IMR-90 (cell line): Measurements from ENCODE around the gene UNC13C. TPM values are rescaled to one million over a fixed set of nuclear protein-coding genes. Genes with fewer than 3 reads are reported as not detected.

Source experiments
- ATAC-seq: fragments of 200-7000 bp; cut with Tn5 transposase; 2 replicates; pipeline ENCODE4 v1.9.1; 2020; ENCODE audit warnings: low read depth, mild to moderate bottlenecking, moderate library complexity
- BruUV-seq: library from RNA; stranded (reverse); fragments of 400-500 nt; replicated peaks from 2 replicates; lab custom pipeline; 2021; lab: Mats Ljungman, UMichigan
- CTCF ChIA-PET: fragments of 300-600 bp; formaldehyde crosslinking; extraction: SDS; loops from one replicate; lab custom pipeline; 2021; ENCODE audit warnings: antibody characterized with exemption; lab: Yijun Ruan, JAX
- POLR2A ChIA-PET: fragments of 300-600 bp; sonication (Branson Sonifier 250); formaldehyde crosslinking; loops from one replicate; lab custom pipeline; 2022; ENCODE audit warnings: antibody characterized with exemption; ENCODE audit not compliant: unreplicated experiment; lab: Charles Lee
- DNase-seq: peaks from one replicate; pipeline ENCODE4 v3.0.0; 2013
- H2AFZ ChIP-seq: replicated peaks from 2 replicates; pipeline ENCODE3; 2013; ENCODE audit warnings: low read length, mild to moderate bottlenecking; ENCODE audit not compliant: poor library complexity
- H2AK5ac ChIP-seq: 2 replicates; pipeline ENCODE4 v1.6.1; 2013; ENCODE audit warnings: low read depth, low read length, inconsistent platforms
- H2AK9ac ChIP-seq: replicated peaks from 2 replicates; pipeline ENCODE3; 2013; ENCODE audit warnings: mild to moderate bottlenecking, low read depth, low read length, moderate library complexity; ENCODE audit not compliant: poor library complexity
- H2BK120ac ChIP-seq: 2 replicates; pipeline ENCODE4 v1.6.1; 2013; ENCODE audit warnings: low read depth, low read length, inconsistent platforms
- H2BK15ac ChIP-seq: 3 replicates; pipeline ENCODE4 v1.6.1; 2013; ENCODE audit warnings: low read depth, low read length, inconsistent platforms
- H2BK20ac ChIP-seq: 2 replicates; pipeline ENCODE4 v1.6.1; 2013; ENCODE audit warnings: low read depth, mild to moderate bottlenecking, inconsistent platforms, low read length, moderate library complexity
- H2BK5ac ChIP-seq: 2 replicates; pipeline ENCODE4 v1.6.1; 2013; ENCODE audit warnings: mild to moderate bottlenecking, low read depth, low read length, inconsistent platforms; ENCODE audit not compliant: poor library complexity, severe bottlenecking
- H3K14ac ChIP-seq: replicated peaks from 2 replicates; pipeline ENCODE4 v1.6.1; 2013; ENCODE audit warnings: low read depth, low read length, inconsistent platforms
- H3K18ac ChIP-seq: 2 replicates; pipeline ENCODE4 v1.6.1; 2013; ENCODE audit warnings: low read depth, low read length, control low read depth
- H3K23ac ChIP-seq: 2 replicates; pipeline ENCODE4 v1.6.1; 2013; ENCODE audit warnings: low read depth, low read length, inconsistent platforms
- H3K27ac ChIP-seq: 2 replicates; pipeline ENCODE4 v1.5.1; 2013; ENCODE audit warnings: mild to moderate bottlenecking, control low read depth, low read length; ENCODE audit not compliant: insufficient read depth
- H3K27me3 ChIP-seq: 2 replicates; pipeline ENCODE4 v1.6.1; 2013; ENCODE audit warnings: low read length; ENCODE audit not compliant: control insufficient read depth, insufficient read depth
- H3K36me3 ChIP-seq: 2 replicates; pipeline ENCODE4 v1.6.1; 2013; ENCODE audit warnings: low read length, mixed read lengths; ENCODE audit not compliant: control insufficient read depth, insufficient read depth
- H3K4ac ChIP-seq: 2 replicates; pipeline ENCODE4 v1.6.1; 2013; ENCODE audit warnings: low read depth, low read length, inconsistent platforms
- H3K4me1 ChIP-seq: 2 replicates; pipeline ENCODE4 v1.6.1; 2013; ENCODE audit warnings: low read length, mixed read lengths; ENCODE audit not compliant: control insufficient read depth, insufficient read depth
- H3K4me2 ChIP-seq: 2 replicates; pipeline ENCODE4 v1.6.1; 2013; ENCODE audit warnings: low read depth, mild to moderate bottlenecking, control low read depth, low read length, moderate library complexity
- H3K4me3 ChIP-seq: 2 replicates; pipeline ENCODE4 v1.5.1; 2013; ENCODE audit warnings: low read depth, mild to moderate bottlenecking, control low read depth, low read length, moderate library complexity; ENCODE audit not compliant: insufficient read depth
- H3K56ac ChIP-seq: 2 replicates; pipeline ENCODE4 v1.6.1; 2013; ENCODE audit warnings: low read length, inconsistent platforms; ENCODE audit not compliant: insufficient read depth; ENCODE audit errors: extremely low read depth
- H3K79me1 ChIP-seq, 2 experiments: 2 replicates each; pipeline ENCODE4 v1.6.1; 2013; ENCODE audit warnings: low read length in 2 of 2, inconsistent platforms in 1 of 2, low read depth in 1 of 2
- H3K9ac ChIP-seq: 2 replicates; pipeline ENCODE4 v1.6.1; 2013; ENCODE audit warnings: low read depth, low read length, control low read depth
- H3K9me1 ChIP-seq: 2 replicates; pipeline ENCODE4 v1.6.1; 2013; ENCODE audit warnings: low read length, inconsistent platforms; ENCODE audit not compliant: insufficient read depth
- H3K9me3 ChIP-seq: 2 replicates; pipeline ENCODE4 v1.6.1; 2013; ENCODE audit warnings: low read length; ENCODE audit not compliant: control insufficient read depth, insufficient read depth
- H4K20me1 ChIP-seq: 2 replicates; pipeline ENCODE4 v1.6.1; 2013; ENCODE audit warnings: low read length, inconsistent platforms; ENCODE audit not compliant: insufficient read depth
- H4K5ac ChIP-seq: 2 replicates; pipeline ENCODE4 v1.6.1; 2013; ENCODE audit warnings: mild to moderate bottlenecking, low read depth, low read length, control low read depth
- H4K8ac ChIP-seq, 2 experiments: 2 replicates each; pipeline ENCODE4 v1.6.1; 2013; ENCODE audit warnings: low read depth in 2 of 2, low read length in 2 of 2, control low read depth in 1 of 2, inconsistent platforms in 1 of 2
- H4K91ac ChIP-seq: 2 replicates; pipeline ENCODE4 v1.6.1; 2013; ENCODE audit warnings: low read depth, low read length, inconsistent platforms; ENCODE audit not compliant: insufficient read depth
- CEBPB ChIP-seq: IDR thresholded peaks from 2 replicates; pipeline ENCODE4 v1.6.1; 2012; ENCODE audit warnings: low read depth, low read length, improper control_type of control experiment
- FOS ChIP-seq: fragments of 150-350 bp; IDR thresholded peaks from 2 replicates; pipeline ENCODE4 v1.6.1; 2016; ENCODE audit warnings: low read depth, low read length
- MAZ ChIP-seq: IDR thresholded peaks from 2 replicates; pipeline ENCODE4 v1.6.1; 2012; ENCODE audit warnings: low read depth, mild to moderate bottlenecking, low read length, improper control_type of control experiment, moderate library complexity, borderline replicate concordance
- POLR2A ChIP-seq: IDR thresholded peaks from 2 replicates; pipeline ENCODE4 v1.6.1; 2012; ENCODE audit warnings: mild to moderate bottlenecking, low read depth, low read length
- RAD21 ChIP-seq: IDR thresholded peaks from 2 replicates; pipeline ENCODE4 v1.6.1; 2012; ENCODE audit warnings: low read length, improper control_type of control experiment
- WGBS, 2 experiments: methylation state at CpG; one replicate each; pipeline versions ENCODE4 v1.1.5 to v1.1.7; 2013; ENCODE audit warnings: missing lambda C conversion rate in 2 of 2; ENCODE audit not compliant: insufficient read length in 1 of 2; ENCODE audit errors: extremely low coverage in 2 of 2; 5-methylcytosine and 5-hydroxymethylcytosine counted together
- dilution Hi-C: fragments of 300-500 bp; cut with HindIII; formaldehyde crosslinking; loops from one replicate; pipeline ENCODE4 v1.14.3; 2018; ENCODE audit warnings: low sequenced_read_pairs; ENCODE audit not compliant: unreplicated experiment
- in situ Hi-C: fragments of 300-500 bp; cut with MboI; formaldehyde crosslinking; loops from 3 replicates; pipeline ENCODE4 v1.14.3; 2019; ENCODE audit warnings: low sequenced_read_pairs, inconsistent platforms, mixed read lengths
- intact Hi-C: fragments of 100-400 bp; cut with micrococcal nuclease; formaldehyde crosslinking; loops from 2 replicates; pipeline ENCODE4 v1.10.0; 2022
- polyA plus RNA-seq, 3 experiments: library from polyadenylated mRNA; depleted of rRNA; stranded (reverse); fragments of >200 nt; gene quantifications; 2 replicates each; pipeline ENCODE4 v1.2.3, GENCODE V29; 2012; ENCODE audit warnings: low replicate concordance in 1 of 3
- total RNA-seq: library from RNA; depleted of rRNA; stranded (reverse); fragments of >200 nt; gene quantifications from 2 replicates; pipeline ENCODE4 v1.2.3, GENCODE V29; 2012

The UNC13C gene
- total and polyA plus RNA-seq, 2 of the 4 experiments (the other 2 are of a cell fraction) = not detected

- Histone ChIP-seq H3K9ac (no peak overlapping the region), H3K79me1 (no peaks in the 10 kb centered on the region), H2BK120ac (no peak overlapping the region), H3K27ac (no peak overlapping the region), H3K9me3 (peaks cover 6% of the 10 kb centered on the region; the same call in 1 of the 2 replicates), H3K18ac (no peak overlapping the region), H4K20me1 (no peaks in the 10 kb centered on the region), H2BK15ac (no peak overlapping the region), H4K5ac (no peak overlapping the region), H3K9me1 (no peaks in the 10 kb centered on the region), H2BK20ac (no peak overlapping the region), H3K36me3 (no peaks in the 10 kb centered on the region), H2AK9ac (no peak overlapping the region), H4K91ac (no peak overlapping the region), H2AFZ (no peak overlapping the region), H3K4me3 (no peak overlapping the region), H3K4me2 (no peak overlapping the region), H3K23ac (no peak overlapping the region), H3K14ac (no peak overlapping the region), H3K56ac (no peak overlapping the region), H2AK5ac (no peak overlapping the region), H3K4me1 (no peaks in the 10 kb centered on the region), H2BK5ac (no peak overlapping the region), H4K8ac (no peak overlapping the region), H3K4ac (no peak overlapping the region), H3K27me3 (no peaks in the 10 kb centered on the region)
- ATAC-seq (no peak), DNase-seq (no peak)
- ChIA-PET CTCF (no interaction called here), POLR2A (no interaction called here)
- BruUV-seq = no TSS peak
- WGBS, 2 experiments = no CpG with 5 or more reads among the region's 7 CpGs
- dilution Hi-C loops = no loop called here
- intact Hi-C loops = no loop called here
- in situ Hi-C loops = no loop called here
- no peak for TF ChIP-seq POLR2A
- no peak for TF ChIP-seq CEBPB
- TF ChIP-seq RAD21 = no peak
- no peak for TF ChIP-seq MAZ
- no peak for TF ChIP-seq FOS
These were observed 367.6 kb downstream of the UNC13C start for GRCh38 chr15:54345827-54346226.
